BLaER1 (cell line): ENCODE results near the gene FGGY.

Experiments
- H3K27ac ChIP-seq: shearing (Covaris generic); formaldehyde crosslinking; 2 replicates; pipeline ENCODE4 v1.8.1; 2022
- H3K27me3 ChIP-seq: shearing (Covaris generic); formaldehyde crosslinking; 2 replicates; pipeline ENCODE4 v1.8.1; 2022
- H3K36me3 ChIP-seq: shearing (Covaris generic); formaldehyde crosslinking; 2 replicates; pipeline ENCODE4 v1.8.1; 2022
- H3K4me1 ChIP-seq: shearing (Covaris generic); formaldehyde crosslinking; 2 replicates; pipeline ENCODE4 v1.8.1; 2022
- H3K4me2 ChIP-seq: shearing (Covaris generic); formaldehyde crosslinking; 2 replicates; pipeline ENCODE4 v1.8.1; 2022
- H3K4me3 ChIP-seq: shearing (Covaris generic); formaldehyde crosslinking; 2 replicates; pipeline ENCODE4 v1.8.1; 2022
- H3K9ac ChIP-seq: shearing (Covaris generic); formaldehyde crosslinking; 2 replicates; pipeline ENCODE4 v1.8.1; 2022
- H3K9me3 ChIP-seq: shearing (Covaris generic); formaldehyde crosslinking; 2 replicates; pipeline ENCODE4 v1.8.1; 2022
- H4K20me1 ChIP-seq: shearing (Covaris generic); formaldehyde crosslinking; 2 replicates; pipeline ENCODE4 v1.8.1; 2022
- Cebpa-rat ChIP-seq: shearing (Covaris generic); IDR thresholded peaks from 2 replicates; pipeline ENCODE4 v1.8.1; 2022

Gene FGGY

GRCh38 chr1:59265622-59266021 lies 31.3 kb upstream of the FGGY start:
- Histone ChIP-seq H3K27ac (peak overlapping the region; percentile 62; the same call in 1 of the 2 replicates), H3K9ac (no peak overlapping the region), H3K27me3 (no peaks in the 10 kb centered on the region), H3K4me2 (peak overlapping the region; percentile 80), H3K4me1 (peaks cover 34% of the 10 kb centered on the region), H3K4me3 (no peak overlapping the region), H3K36me3 (no peaks in the 10 kb centered on the region), H3K9me3 (0 out of 2 replicates have a peak, but pooled peaks cover 3% of the 10 kb centered on the region), H4K20me1 (no peaks in the 10 kb centered on the region)
- TF ChIP-seq Cebpa-rat = no peak

GRCh38 chr1:59266180-59266926 lies 30.5 kb upstream of the FGGY start:
- Histone ChIP-seq H3K9me3 (peaks cover 10% of the 10 kb centered on the region; the same call in 1 of the 2 replicates), H3K4me3 (peak overlapping the region; percentile 36; the same call in 1 of the 2 replicates), H3K36me3 (no peaks in the 10 kb centered on the region), H3K27ac (peak overlapping the region; percentile 62), H3K4me1 (peaks cover 36% of the 10 kb centered on the region), H3K9ac (peak overlapping the region; percentile 43; the same call in 1 of the 2 replicates), H3K27me3 (no peaks in the 10 kb centered on the region), H4K20me1 (no peaks in the 10 kb centered on the region), H3K4me2 (peak overlapping the region; percentile 80)
- no peak for TF ChIP-seq Cebpa-rat

GRCh38 chr1:59266927-59267293 lies 30.0 kb upstream of the FGGY start:
- Histone ChIP-seq H3K9ac (no peak overlapping the region; the same call in 1 of the 2 replicates), H3K4me2 (peak overlapping the region; percentile 80), H3K27me3 (no peaks in the 10 kb centered on the region), H3K36me3 (no peaks in the 10 kb centered on the region), H4K20me1 (no peaks in the 10 kb centered on the region), H3K4me1 (peaks cover 41% of the 10 kb centered on the region), H3K9me3 (peaks cover 10% of the 10 kb centered on the region; the same call in 1 of the 2 replicates), H3K27ac (peak overlapping the region; percentile 62), H3K4me3 (no peak overlapping the region)
- TF ChIP-seq Cebpa-rat = no peak

GRCh38 chr1:59268406-59268805 lies 28.5 kb upstream of the FGGY start:
- Histone ChIP-seq H3K36me3 (no peaks in the 10 kb centered on the region), H3K4me3 (no peak overlapping the region), H4K20me1 (no peaks in the 10 kb centered on the region), H3K27ac (no peak overlapping the region), H3K9me3 (peaks cover 10% of the 10 kb centered on the region; the same call in 1 of the 2 replicates), H3K4me1 (peaks cover 56% of the 10 kb centered on the region), H3K9ac (no peak overlapping the region), H3K27me3 (no peaks in the 10 kb centered on the region), H3K4me2 (no peak overlapping the region)
- no peak for TF ChIP-seq Cebpa-rat

GRCh38 chr1:59271561-59272260 lies 25.2 kb upstream of the FGGY start:
- H3K4me2 ChIP-seq = peak overlapping the region; percentile 64
- no peaks in the 10 kb centered on the region for H3K27me3 ChIP-seq
- H3K36me3 ChIP-seq = no peaks in the 10 kb centered on the region
- no peak for TF ChIP-seq Cebpa-rat
- H3K27ac ChIP-seq = peak overlapping the region; percentile 28; the same call in 1 of the 2 replicates
- H3K9me3 ChIP-seq = peaks cover 10% of the 10 kb centered on the region; the same call in 1 of the 2 replicates
- no peaks in the 10 kb centered on the region for H4K20me1 ChIP-seq
- no peak overlapping the region for H3K9ac ChIP-seq
- no peak overlapping the region for H3K4me3 ChIP-seq
- peaks cover 39% of the 10 kb centered on the region for H3K4me1 ChIP-seq

- Histone ChIP-seq H3K9ac (no peak overlapping the region), H3K27ac (peak overlapping the region; percentile 28; the same call in 1 of the 2 replicates), H3K4me1 (peaks cover 31% of the 10 kb centered on the region), H3K9me3 (peaks cover 10% of the 10 kb centered on the region; the same call in 1 of the 2 replicates), H3K27me3 (no peaks in the 10 kb centered on the region), H3K36me3 (no peaks in the 10 kb centered on the region), H4K20me1 (no peaks in the 10 kb centered on the region), H3K4me2 (peak overlapping the region; percentile 64), H3K4me3 (peak overlapping the region; percentile 9; the same call in 1 of the 2 replicates)
- no peak for TF ChIP-seq Cebpa-rat
Measured at GRCh38 chr1:59272507-59272906, 24.4 kb upstream of the FGGY start.

GRCh38 chr1:59276439-59276851 lies 20.4 kb upstream of the FGGY start:
- H3K4me3 ChIP-seq = no peak overlapping the region
- H3K27ac ChIP-seq = no peak overlapping the region
- no peak overlapping the region for H3K9ac ChIP-seq
- no peaks in the 10 kb centered on the region for H3K27me3 ChIP-seq
- H3K4me1 ChIP-seq = peaks cover 21% of the 10 kb centered on the region
- TF ChIP-seq Cebpa-rat = no peak
- H3K4me2 ChIP-seq = no peak overlapping the region
- H4K20me1 ChIP-seq = no peaks in the 10 kb centered on the region
- no peaks in the 10 kb centered on the region for H3K9me3 ChIP-seq
- H3K36me3 ChIP-seq = no peaks in the 10 kb centered on the region

GRCh38 chr1:59278780-59279354 lies 18.0 kb upstream of the FGGY start:
- H3K4me1 ChIP-seq = no peaks in the 10 kb centered on the region
- H3K4me3 ChIP-seq = no peak overlapping the region
- no peaks in the 10 kb centered on the region for H3K9me3 ChIP-seq
- H3K4me2 ChIP-seq = no peak overlapping the region
- H3K27me3 ChIP-seq = no peaks in the 10 kb centered on the region
- no peak overlapping the region for H3K9ac ChIP-seq
- H3K36me3 ChIP-seq = no peaks in the 10 kb centered on the region
- no peak for TF ChIP-seq Cebpa-rat
- no peaks in the 10 kb centered on the region for H4K20me1 ChIP-seq
- no peak overlapping the region for H3K27ac ChIP-seq

- H3K4me1 ChIP-seq = no peaks in the 10 kb centered on the region
- no peaks in the 10 kb centered on the region for H3K36me3 ChIP-seq
- no peaks in the 10 kb centered on the region for H3K27me3 ChIP-seq
- no peak overlapping the region for H3K27ac ChIP-seq
- no peaks in the 10 kb centered on the region for H4K20me1 ChIP-seq
- no peak for TF ChIP-seq Cebpa-rat
- no peak overlapping the region for H3K9ac ChIP-seq
- no peak overlapping the region for H3K4me2 ChIP-seq
- H3K4me3 ChIP-seq = no peak overlapping the region
- no peaks in the 10 kb centered on the region for H3K9me3 ChIP-seq
Measured at GRCh38 chr1:59279645-59280044, 17.2 kb upstream of the FGGY start.

- Histone ChIP-seq H4K20me1 (no peaks in the 10 kb centered on the region), H3K4me1 (no peaks in the 10 kb centered on the region), H3K4me3 (no peak overlapping the region), H3K36me3 (no peaks in the 10 kb centered on the region), H3K9ac (no peak overlapping the region), H3K27ac (no peak overlapping the region), H3K27me3 (no peaks in the 10 kb centered on the region), H3K9me3 (no peaks in the 10 kb centered on the region), H3K4me2 (no peak overlapping the region)
- TF ChIP-seq Cebpa-rat = no peak
Measured at GRCh38 chr1:59282951-59283350, 13.9 kb upstream of the FGGY start.
